Measurements from ENCODE around the gene CD53. TPM values are rescaled to one million over a fixed set of nuclear protein-coding genes. Genes with fewer than 3 reads are reported as not detected.

The CD53 gene
- total RNA-seq, 1 donor from 2014 or later: 40.0 TPM

Other genes with a start within 250 kb of the CD53 start
- 0.85 TPM for gene KCNA3, start 198.2 kb upstream of the CD53 start, total RNA-seq
- gene LRIF1, start 90.8 kb downstream of the CD53 start, total RNA-seq: 12.7 TPM